T-helper 1 cell treated with Interleukin-12 subunit alpha and Interleukin-12 subunit beta and Interleukin-4 antibody, amounts not matched to agents 30 ng/mL and 1 ng/mL, for 36 hours (primary cell): ENCODE measurements around the gene PGGHG. TPM values are rescaled to one million over a fixed set of nuclear protein-coding genes. Genes with fewer than 3 reads are reported as not detected.
"Not testable (repeated sequence)": the region's sequence is repeated elsewhere in the genome, so short reads cannot be mapped to it uniquely, and the experiment has no call there.

ENCODE experiments used
- intact Hi-C: fragments of 100-400 bp; cut with micrococcal nuclease; formaldehyde crosslinking; loops from one replicate; pipeline ENCODE4 v1.15.1; 2024
- total RNA-seq: library from RNA; stranded (reverse); gene quantifications from 2 replicates; pipeline ENCODE4 v1.2.3, GENCODE V29; 2022

The PGGHG gene
- total RNA-seq, 1 donor from 2014 or later = 235 TPM

DNA sequence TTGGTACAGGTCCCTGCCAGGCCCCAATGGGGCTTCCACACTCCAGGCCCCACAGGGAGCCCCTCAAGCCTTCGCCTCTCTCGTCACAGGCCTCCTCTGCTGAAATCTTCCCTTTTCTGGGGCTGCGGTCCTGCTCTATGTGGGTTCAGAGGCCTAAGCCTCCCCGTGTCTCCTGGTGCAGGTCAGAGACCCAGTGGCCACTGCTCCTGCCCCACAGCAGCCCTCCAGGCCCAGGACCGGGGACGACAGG is 37.6 kb downstream of the PGGHG start:
- intact Hi-C loops = no loop called here

GRCh38 chr11:326842-327580 is 38.1 kb downstream of the PGGHG start:
- intact Hi-C loops = no loop called here

- intact Hi-C loops = no loop called here
Measured at GRCh38 chr11:327581-327923, 38.6 kb downstream of the PGGHG start.

DNA sequence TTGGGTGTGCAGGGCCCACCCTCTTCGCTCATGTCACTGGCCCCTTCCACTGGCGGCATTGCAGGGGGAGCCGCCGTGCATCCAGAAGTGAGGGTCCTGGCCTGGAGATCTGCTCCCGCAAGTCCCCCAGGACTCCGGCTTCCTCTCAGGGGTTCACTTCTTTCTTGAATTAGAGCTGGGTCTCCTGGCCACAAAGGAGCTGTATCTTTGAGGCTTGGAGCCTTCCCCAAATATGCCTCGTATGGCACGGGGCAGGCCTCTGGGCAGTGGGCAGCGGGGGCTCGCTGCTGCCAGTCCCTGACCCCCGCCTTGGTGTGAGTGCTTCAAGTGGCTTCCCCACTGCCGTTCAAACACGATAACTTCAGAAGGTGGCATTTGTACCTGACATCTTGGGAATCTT is 39.1 kb downstream of the PGGHG start:
- intact Hi-C loops = no loop called here

GRCh38 chr11:328516-329100 is 39.7 kb downstream of the PGGHG start:
- intact Hi-C loops = loop anchor here (1.0 kb wide), 1 partner anchor 27 kb away; no protein-coding TSS in a partner anchor

DNA sequence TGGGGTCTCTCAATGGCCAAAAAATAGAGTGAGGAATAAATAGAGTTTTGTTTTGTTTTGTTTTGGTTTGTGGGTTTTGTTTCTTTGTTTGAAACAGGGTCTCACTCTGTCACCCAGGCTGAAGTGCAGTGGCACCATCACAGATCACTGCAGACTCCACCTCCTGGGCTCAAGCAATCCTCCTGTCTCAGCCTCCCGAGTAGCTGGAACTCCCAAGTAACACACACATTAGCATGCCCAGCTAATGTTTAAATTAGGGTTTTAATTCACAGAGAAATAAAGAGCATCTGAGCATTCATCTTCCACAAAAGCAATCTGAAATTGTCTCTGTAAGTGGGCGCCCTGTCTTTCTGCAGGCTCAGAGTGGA is 40.9 kb downstream of the PGGHG start:
- intact Hi-C loops = loop anchor here (1.0 kb wide), 1 partner anchor 25 kb away; no protein-coding TSS in a partner anchor

DNA sequence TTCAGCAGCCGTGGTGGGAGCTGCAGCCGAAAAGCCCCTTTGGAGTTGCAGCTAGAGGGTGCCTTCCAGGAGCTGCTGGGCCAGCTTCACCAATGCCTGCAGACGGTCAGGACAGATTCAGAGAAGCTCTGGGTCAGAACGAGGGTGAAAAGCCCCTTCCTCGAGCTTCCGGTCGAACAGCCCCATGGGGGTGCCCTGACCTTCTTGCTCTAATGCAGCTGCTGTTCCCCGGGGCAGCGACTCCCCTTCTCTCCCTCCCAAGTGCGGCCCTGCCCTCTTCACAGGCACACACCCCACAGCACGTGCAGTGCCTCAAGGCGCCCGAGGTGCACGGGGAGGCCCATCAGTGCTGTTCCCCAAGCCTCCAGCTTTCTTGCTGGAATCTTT is 41.4 kb downstream of the PGGHG start:
- intact Hi-C loops = no loop called here

GRCh38 chr11:330694-331357 is 41.9 kb downstream of the PGGHG start:
- intact Hi-C loops = no loop called here

- intact Hi-C loops = no loop called here
Measured at GRCh38 chr11:331358-332060, 42.6 kb downstream of the PGGHG start.

GRCh38 chr11:332651-333480 is 43.9 kb downstream of the PGGHG start:
- intact Hi-C loops = no loop called here

DNA sequence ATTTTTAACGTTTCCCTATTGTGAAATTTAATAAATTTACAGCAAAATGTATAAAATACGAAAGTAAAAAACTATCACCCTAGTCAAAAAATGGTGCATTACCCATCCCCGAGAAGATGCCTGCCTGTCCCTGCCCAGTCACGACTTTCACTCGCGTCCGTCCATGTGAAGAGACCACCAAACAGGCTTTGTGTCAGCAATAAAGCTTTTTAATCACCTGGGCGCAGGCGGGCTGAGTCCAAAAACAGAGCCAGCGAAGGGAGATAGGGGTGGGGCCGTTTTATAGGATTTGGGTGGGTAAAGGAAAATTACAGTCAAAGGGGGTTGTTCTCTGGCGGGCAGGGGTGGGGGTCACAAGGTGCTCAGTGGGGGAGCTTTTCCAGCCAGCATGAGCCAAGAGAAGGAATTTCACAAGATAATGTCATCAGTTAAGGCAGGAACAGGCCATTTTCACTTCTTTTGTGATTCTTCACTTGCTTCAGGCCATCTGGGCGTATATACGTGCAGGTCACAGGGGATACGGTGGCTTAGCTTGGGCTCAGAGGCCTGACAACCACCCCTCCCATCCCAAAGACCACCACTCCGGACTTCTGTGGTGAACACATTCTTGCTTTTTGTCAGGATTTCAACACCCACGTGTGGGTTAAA is 44.8 kb downstream of the PGGHG start:
- intact Hi-C loops = not testable (repeated sequence)

DNA sequence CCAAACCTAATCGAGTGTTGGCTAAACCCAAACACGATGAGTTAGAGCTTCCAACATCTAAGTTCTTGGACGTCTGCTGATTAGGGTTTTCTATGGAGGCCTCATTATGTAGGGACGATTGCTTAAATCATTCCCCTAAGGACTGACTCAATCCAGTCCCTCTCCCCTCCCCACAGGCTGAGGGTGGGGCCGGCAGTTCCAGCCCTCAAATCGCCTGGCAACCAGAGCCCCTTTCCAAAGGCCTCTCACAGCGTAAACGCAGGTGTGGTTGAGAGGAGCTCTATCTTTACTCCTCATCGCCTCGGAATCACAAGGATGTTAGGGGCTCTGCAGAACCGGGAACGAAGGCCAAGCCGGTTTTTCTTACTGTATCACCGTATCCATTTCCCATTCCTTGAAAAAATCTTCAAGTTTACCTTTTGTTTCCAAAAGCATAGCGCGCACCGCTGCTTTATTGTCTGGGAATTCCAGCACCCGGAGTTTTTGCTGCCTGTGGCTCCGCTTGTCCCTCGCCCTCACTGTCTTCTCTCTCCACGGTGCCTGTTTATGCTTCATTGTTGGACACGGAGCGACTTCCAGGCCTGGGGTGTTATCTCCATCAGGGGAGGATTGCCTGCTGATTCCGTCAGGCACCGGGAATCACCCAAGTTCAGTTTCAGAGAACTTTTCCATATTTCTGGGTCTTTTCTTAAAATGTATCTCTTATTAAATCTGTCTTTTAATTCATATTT is 45.5 kb downstream of the PGGHG start:
- intact Hi-C loops = no loop called here

DNA sequence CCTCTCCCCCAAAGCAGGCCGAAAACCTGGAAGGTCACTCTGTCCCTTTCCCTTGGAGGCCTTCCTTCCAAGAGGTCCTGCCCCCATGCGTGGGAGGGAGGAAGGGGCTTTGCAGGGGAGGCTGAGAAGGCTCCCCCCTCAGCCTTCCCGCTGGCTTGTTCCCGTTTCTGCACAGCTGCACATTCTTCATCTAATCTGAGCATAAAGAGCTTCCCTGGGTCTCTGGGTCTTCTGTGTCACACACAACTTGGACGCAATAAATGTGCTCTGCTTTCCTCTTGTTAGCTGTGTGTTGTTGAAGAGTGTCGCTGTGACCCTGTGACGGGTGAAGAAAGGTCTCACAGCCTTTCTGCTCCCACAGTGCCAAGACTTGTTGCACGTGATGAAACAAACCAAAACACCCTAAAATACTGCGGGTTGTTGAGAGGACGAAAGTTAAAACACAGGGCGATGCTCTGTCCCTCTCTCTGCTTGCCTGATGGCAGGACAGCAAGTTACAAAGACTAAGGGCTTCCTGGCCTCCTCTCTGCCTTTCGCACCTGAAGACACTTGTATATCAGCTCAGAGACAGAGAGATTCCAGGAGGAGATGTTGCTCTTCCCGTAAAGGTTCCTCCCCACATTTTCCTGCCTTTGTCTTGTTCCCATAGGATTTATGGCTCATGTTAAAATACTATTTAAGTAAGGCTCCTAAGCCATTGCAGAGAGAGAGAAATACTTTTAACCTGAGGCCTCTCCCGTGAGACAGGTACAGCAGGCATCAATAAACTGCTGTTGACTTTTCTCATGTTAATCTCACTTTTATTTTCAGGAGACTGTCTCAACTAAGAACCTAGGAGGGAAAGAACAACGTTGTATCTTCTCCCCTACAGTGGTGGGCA is 47.1 kb downstream of the PGGHG start:
- intact Hi-C loops = no loop called here

DNA sequence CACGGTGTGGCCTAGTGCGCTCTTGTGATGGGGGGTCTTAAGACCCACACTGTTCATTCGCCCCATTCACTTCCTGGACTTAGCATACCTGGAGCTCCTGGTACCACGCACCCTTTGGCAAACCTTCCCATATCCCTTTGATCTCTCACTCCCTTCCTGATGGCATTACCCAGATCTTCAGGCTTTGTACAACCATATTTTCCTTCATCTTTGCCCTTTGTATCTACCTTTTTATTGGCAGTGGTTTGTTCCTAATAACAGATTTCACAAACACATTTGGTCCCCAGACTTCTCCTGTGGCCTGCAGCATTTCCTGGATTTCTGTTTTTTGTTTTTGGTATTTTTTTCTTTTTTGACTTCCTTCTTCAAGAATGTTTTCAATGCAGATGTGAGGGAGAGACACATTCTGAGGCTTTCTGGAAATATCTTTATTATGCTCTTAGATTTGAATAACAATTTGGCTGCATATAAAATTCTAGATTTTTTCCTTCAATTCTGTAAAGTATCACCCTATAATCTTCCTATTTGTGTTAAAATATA is 47.8 kb downstream of the PGGHG start:
- intact Hi-C loops = no loop called here

DNA sequence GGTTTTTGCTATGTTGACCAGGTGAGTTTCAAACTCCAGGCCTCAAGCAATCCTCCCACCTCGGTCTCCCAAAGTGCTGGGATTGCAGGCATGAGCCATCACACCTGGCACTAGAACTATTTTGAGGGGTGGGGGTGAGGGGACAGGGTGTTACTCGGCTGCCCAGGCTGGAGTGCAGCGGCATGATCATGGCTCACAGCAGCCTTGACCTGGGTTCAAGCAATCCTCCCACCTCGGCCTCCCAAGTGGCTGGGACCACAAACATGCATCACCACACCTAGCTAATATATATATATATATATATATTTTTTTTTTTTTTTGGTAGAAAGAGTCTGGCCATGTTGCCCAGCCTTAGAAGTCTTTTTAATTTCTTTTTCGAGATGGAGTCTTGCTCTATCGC is 48.8 kb downstream of the PGGHG start:
- intact Hi-C loops = no loop called here

DNA sequence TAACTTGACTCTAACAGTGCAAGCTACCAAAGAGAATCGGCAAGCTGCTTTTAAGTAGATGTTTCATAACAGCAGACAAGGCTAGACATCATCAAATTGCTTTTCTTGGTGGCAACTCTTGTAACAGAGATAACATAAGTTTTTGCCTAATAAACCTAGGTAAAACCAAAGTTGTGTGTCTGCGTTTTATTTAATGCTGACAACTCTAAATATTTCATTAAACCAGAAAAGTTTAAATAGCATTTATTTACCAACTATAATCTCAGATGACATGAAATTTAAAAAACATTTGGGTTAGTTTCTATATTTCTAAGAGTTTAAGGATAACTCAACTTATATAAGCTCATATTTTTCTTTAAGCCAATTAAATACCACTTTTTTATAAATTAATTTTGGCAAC is 51.0 kb downstream of the PGGHG start:
- intact Hi-C loops = no loop called here

GRCh38 chr11:340539-341512 is 51.9 kb downstream of the PGGHG start:
- intact Hi-C loops = no loop called here

DNA sequence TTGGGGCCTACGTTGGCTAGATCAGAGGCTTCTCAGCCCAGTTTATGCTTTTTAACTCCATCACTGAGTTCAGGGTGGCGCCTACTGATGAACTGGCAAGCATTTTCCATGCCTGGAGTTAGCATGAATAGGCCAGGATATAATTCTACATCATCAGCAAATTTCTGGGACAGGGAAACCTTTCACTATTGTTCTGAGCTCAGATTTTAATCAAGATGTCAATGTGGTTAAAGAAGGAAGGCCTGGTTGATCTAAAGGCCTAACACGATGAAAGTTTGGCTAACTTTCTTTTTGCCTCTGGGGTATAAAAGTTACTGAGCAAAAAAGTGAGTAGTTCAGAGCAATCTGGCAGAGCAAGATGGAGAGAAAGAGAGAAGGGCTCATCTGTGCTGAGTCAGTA is 53.4 kb downstream of the PGGHG start:
- intact Hi-C loops = no loop called here
